ENCODE data around the gene ARF1.

ARF1 gene

DNA sequence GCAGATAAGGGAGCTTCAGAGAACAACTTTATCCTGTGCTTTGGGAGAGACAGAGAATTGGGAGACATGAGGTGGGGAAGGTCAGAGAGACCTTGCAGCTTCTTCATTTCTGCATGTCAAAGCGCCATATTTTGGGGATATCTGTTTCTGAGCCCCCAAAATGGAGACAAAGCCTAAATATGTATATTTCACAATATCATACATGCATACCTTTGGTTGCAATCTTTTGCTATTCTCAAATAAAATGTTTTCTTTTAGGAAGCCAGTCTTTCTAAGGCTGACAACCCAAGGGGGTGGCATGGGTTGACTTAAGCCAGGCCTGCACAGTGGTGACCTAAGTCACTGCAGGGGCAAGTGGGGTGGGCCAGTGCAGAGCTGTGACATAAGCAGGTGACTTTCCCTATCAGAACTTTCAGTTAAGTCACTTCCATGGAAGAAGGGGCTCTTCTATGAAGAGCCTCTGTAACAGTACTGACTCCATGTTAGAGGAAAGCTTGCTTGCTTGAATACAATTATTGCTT lies 40.5 kb downstream of the ARF1 start:
- DNase-seq (ENCODE audit: low read depth, low spot score), result no peak

GRCh38 chr1:228123505-228123904 lies 41.0 kb downstream of the ARF1 start:
- no peak for DNase-seq (ENCODE audit: low read depth, low spot score)

- DNase-seq (ENCODE audit: low read depth, low spot score), result no peak
Measured at GRCh38 chr1:228125185-228125584, 42.7 kb downstream of the ARF1 start.

DNA sequence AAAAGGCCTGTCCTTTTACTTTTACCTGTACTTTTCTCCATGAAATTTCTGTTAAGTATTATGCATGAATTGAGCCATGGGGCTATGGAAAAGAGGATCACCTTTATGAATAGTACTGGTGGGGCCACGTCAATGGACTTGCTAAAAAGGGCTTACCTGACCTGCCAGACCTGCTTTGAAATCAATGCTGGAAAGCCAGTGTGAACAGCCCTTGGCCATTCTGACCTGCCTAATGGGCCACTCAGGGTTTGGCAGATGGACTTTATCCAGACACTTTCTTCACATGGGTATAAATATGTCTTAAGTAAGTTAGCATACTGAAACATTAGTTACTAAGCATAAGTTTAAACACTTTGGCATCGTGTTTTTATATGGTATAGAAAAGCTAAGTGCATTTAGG lies 49.3 kb downstream of the ARF1 start:
- DNase-seq (ENCODE audit: low read depth, low spot score), result no peak

GRCh38 chr1:228134591-228134990 lies 52.1 kb downstream of the ARF1 start:
- no peak for DNase-seq (ENCODE audit: low read depth, low spot score)

GRCh38 chr1:228136901-228137300 lies 54.4 kb downstream of the ARF1 start:
- DNase-seq (ENCODE audit: low read depth, low spot score), result no peak

GRCh38 chr1:228139406-228139930 lies 57.0 kb downstream of the ARF1 start:
- no peak for DNase-seq (ENCODE audit: low read depth, low spot score)

DNA sequence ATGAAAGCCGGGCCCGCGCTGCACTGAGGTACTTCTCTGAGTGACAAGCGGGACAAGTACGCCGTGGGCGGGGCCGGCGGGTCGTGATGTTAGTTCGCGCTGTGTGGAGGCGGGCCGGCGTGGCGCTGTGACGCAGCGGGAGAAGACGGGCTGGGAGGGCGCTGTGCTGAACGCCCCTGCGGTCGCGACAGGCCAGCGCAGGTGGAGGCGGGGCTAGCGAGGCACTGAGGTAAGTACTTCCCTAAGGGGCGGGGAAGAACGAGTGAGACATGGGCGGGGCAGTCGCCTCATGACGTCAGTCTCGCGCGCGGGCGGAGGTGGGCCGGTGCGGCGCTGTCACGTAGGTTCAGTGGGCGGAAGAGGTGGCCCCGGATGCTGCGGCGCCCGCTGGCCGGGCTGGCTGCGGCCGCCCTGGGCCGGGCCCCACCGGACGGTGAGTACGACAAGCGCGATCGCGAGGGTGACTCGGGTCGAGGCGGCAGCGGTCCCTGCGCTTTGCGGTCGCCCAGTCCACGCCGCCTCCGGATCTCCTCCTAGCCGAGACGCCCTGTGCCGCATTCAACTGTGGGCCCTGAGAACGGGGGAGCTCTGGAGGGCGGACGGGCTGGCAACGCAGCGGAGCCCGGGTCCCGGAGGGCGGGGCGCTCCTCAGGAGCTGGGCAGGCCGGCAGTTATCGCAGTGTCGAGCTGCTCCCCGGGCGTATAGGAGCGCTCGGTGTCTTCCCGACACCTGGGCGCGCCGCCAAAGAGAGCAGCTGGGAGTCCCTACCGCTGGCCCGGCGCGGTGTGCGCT lies 57.6 kb downstream of the ARF1 start, which contains the start of gene GUK1:
GUK1 (plus strand) TSS at position 349 of the 793 bp plus-strand sequence; CDS start at position 373, 24 bp downstream.
- DNase-seq (ENCODE audit: low read depth, low spot score), result peak; percentile 92

DNA sequence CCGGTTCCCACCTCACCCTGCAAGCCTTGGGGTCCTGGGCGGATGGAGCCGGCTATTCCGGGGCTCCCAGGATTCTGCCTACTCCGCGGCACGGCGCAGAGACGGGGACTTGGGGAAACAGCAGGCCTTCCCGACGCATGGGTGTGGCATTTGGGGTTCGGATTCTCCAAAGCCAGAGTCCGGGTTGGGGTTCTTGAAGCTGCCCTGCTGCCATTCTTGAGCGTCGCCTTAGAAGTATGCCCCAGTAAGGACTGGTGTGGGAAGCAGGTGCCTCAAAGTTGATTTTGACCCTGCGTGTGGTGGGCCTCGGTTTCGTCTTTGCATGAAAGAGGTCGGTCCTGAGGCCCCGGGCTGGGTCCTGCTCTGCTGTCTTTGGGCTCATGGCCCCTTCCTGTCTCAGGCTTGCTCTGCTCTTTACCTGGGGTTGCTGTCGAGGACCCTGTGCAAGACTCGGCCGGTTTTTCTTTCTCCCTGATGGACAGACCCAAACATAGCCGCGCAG lies 58.3 kb downstream of the ARF1 start:
- no peak for DNase-seq (ENCODE audit: low read depth, low spot score)

DNA sequence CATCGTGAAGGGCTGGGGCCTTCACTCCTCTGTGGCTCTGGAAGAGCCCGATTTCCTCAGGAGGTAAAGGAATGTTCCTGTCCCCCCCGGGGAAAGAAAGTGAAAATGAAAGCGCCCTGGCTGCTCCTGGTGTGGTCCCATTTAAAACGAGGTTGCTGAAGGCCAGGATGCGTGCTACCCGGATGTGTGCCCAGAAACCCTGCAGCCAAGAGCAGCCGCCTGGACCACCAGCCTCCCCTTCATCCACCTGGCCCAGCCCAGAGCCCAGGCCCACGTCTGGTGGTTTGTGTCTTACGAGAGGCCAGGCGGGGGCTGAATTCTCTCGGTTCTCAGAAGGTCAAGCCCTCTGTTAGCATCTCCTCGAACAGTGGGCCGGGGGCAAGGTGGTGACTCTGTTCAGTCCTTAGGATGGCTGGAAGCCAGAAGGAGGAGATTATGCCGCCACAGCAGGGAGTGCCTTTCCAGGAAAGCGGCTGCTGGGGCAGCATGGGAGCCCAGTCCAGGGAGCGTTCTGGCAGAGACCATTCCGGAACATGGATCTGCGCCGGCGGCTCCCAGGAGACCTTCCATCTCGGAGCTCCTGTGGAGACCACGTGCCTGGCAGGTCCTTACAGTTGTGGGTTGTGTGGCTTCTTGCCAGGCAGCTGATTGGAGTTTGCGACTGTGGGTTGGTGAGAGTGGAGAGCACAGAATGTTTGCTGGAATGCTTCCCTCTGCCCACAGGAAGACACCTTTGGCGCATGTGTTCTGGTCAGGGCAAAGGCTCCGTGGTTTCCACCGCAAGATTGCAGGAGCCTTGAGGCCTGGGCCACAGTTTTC lies 58.9 kb downstream of the ARF1 start:
- no peak for DNase-seq (ENCODE audit: low read depth, low spot score)

- DNase-seq (ENCODE audit: low read depth, low spot score), result no peak
Measured at GRCh38 chr1:228142155-228142691, 59.7 kb downstream of the ARF1 start.

- no peak for DNase-seq (ENCODE audit: low read depth, low spot score)
Measured at GRCh38 chr1:228142701-228143136, 60.2 kb downstream of the ARF1 start.

- DNase-seq (ENCODE audit: low read depth, low spot score), result no peak
Measured at GRCh38 chr1:228143480-228144192, 61.1 kb downstream of the ARF1 start.

DNA sequence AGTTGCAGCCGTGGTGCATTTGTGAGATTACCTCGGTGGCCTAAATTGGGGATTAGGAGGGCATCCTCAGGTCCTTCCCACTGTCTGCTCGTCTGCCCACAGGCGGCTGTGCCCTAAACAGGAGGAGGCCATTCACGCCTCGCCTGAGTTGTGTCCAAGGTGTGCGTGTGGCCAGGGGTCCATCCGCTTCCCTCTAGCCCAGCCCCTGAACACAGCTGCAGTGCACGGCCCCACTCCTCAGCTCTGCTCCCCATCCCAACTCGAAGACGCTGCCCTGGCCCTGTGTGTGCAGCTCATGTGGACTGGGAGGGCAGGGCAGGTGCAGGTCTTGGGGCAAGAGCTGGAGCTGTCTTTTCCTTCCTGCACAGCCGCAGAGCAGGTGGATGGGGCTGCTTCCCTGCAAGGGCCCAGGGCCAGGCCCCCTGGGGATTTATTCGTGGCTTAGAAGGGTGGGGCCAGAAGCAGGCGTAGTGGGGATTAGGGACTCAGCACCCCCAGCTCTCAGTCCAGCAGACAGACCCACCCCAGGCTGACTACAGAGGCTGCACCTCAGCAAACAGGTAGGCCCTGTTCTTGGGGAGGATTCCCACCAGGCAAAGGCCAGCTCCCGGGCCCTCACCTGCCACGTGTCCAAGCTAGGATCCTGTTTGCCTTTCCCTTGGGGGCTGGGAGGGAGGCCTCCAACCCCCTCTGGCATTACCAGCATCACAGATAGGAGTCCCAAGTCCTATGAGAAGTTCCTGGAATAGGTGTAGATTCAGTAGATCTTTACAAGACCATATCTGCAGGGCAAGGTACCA lies 61.9 kb downstream of the ARF1 start:
- no peak for DNase-seq (ENCODE audit: low read depth, low spot score)

- no peak for DNase-seq (ENCODE audit: low read depth, low spot score)
Measured at GRCh38 chr1:228144993-228145343, 62.5 kb downstream of the ARF1 start.

GRCh38 chr1:228145463-228146416 lies 63.2 kb downstream of the ARF1 start:
- no peak for DNase-seq (ENCODE audit: low read depth, low spot score)

GRCh38 chr1:228146417-228147150 lies 64.1 kb downstream of the ARF1 start:
- no peak for DNase-seq (ENCODE audit: low read depth, low spot score)

DNA sequence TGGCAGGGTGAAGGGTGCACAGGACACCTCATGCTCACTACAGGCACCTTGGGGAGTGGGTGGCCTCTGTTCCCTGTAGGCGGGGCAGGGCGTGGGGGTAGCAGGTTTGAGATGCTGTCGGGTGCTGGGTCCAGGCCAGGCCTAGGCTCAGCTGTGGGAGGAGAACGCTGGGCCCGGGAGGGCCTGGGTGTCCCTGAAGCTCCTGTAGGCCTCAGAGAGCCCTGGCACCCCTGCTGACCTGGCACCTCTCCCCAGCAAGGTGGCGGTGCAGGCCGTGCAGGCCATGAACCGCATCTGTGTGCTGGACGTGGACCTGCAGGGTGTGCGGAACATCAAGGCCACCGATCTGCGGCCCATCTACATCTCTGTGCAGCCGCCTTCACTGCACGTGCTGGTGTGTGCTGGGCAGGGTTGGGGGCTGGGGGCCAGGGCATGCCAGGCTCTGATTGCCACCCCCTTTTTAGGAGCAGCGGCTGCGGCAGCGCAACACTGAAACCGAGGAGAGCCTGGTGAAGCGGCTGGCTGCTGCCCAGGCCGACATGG lies 64.7 kb downstream of the ARF1 start:
- no peak for DNase-seq (ENCODE audit: low read depth, low spot score)

Data from iPS DF 19.7 (cell line).